HepG2 (cell line): Measurements from ENCODE around the gene SRSF1. TPM values are rescaled to one million over a fixed set of nuclear protein-coding genes. Genes with fewer than 3 reads are reported as not detected.

Experiments
- AHDC1 ChIP-seq: sonication (generic); formaldehyde crosslinking; IDR thresholded peaks from 2 replicates; pipeline ENCODE4 v1.5.1; 2020; ENCODE audit warnings: mild to moderate bottlenecking, missing genetic modification reagents, borderline replicate concordance
- ATF7-NPFF ChIP-seq: sonication (generic); formaldehyde crosslinking; IDR thresholded peaks from 2 replicates; pipeline ENCODE4 v1.8.1; 2023; ENCODE audit warnings: mild to moderate bottlenecking, low read depth, missing genetic modification reagents, moderate library complexity
- CCAR2 ChIP-seq: fragments of 200-400 bp; formaldehyde crosslinking; optimal IDR thresholded peaks from 2 replicates; pipeline ENCODE3; 2018; ENCODE audit warnings: low read depth, mild to moderate bottlenecking, low read length, moderate library complexity
- CHD2 ChIP-seq: IDR thresholded peaks from 2 replicates; pipeline ENCODE4 v1.6.1; 2011; ENCODE audit warnings: low read depth, low read length, improper control_type of control experiment
- CREB1 ChIP-seq, 2 experiments: fragments of 450-650 bp in 1 of 2; IDR thresholded peaks; 2 replicates each; pipeline ENCODE4 v1.6.1; 2016 to 2017; ENCODE audit warnings: control low read depth in 1 of 2, mild to moderate bottlenecking in 1 of 2, missing compliant biosample characterization in 1 of 2, missing genetic modification characterization in 1 of 2
- FIP1L1 ChIP-seq: fragments of 200-400 bp; formaldehyde crosslinking; IDR thresholded peaks from 2 replicates; pipeline ENCODE4 v1.6.1; 2018; ENCODE audit warnings: low read depth, mild to moderate bottlenecking, low read length, moderate library complexity, borderline replicate concordance; ENCODE audit not compliant: insufficient read depth
- FOXK1 ChIP-seq: sonication (generic); formaldehyde crosslinking; IDR thresholded peaks from 2 replicates; pipeline ENCODE4 v1.4.0; 2020; ENCODE audit warnings: low read depth, missing genetic modification reagents, borderline replicate concordance
- IKZF4 ChIP-seq: sonication (generic); formaldehyde crosslinking; IDR thresholded peaks from 2 replicates; pipeline ENCODE4 v1.5.1; 2020; ENCODE audit warnings: borderline replicate concordance, mild to moderate bottlenecking, low read depth, missing genetic modification reagents; ENCODE audit errors: not compliant biosample characterization
- MZF1 ChIP-seq: sonication (generic); formaldehyde crosslinking; IDR thresholded peaks from 2 replicates; pipeline ENCODE4 v1.8.1; 2023; ENCODE audit warnings: mild to moderate bottlenecking, missing genetic modification reagents, borderline replicate concordance
- NFIB ChIP-seq: sonication (generic); formaldehyde crosslinking; IDR thresholded peaks from 2 replicates; pipeline ENCODE4 v1.9.0; 2021; ENCODE audit warnings: missing genetic modification reagents, mild to moderate bottlenecking, borderline replicate concordance
- NR2C2 ChIP-seq: sonication (generic); formaldehyde crosslinking; IDR thresholded peaks from 2 replicates; pipeline ENCODE4 v1.4.0; 2020; ENCODE audit warnings: missing genetic modification reagents, mild to moderate bottlenecking, moderate library complexity, borderline replicate concordance
- NR2F2 ChIP-seq: IDR thresholded peaks from 2 replicates; pipeline ENCODE4 v1.6.1; 2012; ENCODE audit warnings: low read depth, inconsistent platforms, borderline replicate concordance
- SNRNP70 ChIP-seq: fragments of 200-400 bp; formaldehyde crosslinking; IDR thresholded peaks from 2 replicates; pipeline ENCODE4 v1.6.1; 2017; ENCODE audit warnings: mild to moderate bottlenecking, low read depth, low read length, moderate library complexity
- TEAD2 ChIP-seq: sonication (generic); formaldehyde crosslinking; IDR thresholded peaks from 2 replicates; pipeline ENCODE4 v1.9.0; 2021; ENCODE audit warnings: missing genetic modification reagents
- TSC22D2 ChIP-seq: sonication (generic); formaldehyde crosslinking; IDR thresholded peaks from 2 replicates; pipeline ENCODE4 v1.5.1; 2020; ENCODE audit warnings: missing genetic modification reagents, mild to moderate bottlenecking, borderline replicate concordance
- WIZ ChIP-seq: sonication (generic); formaldehyde crosslinking; IDR thresholded peaks from 2 replicates; pipeline ENCODE4 v1.5.1; 2020; ENCODE audit warnings: mild to moderate bottlenecking, missing genetic modification reagents
- ZBTB1 ChIP-seq: sonication (generic); formaldehyde crosslinking; IDR thresholded peaks from 2 replicates; pipeline ENCODE4 v1.4.0; 2020; ENCODE audit warnings: missing genetic modification reagents, borderline replicate concordance
- ZNF773 ChIP-seq: sonication (generic); formaldehyde crosslinking; IDR thresholded peaks from 2 replicates; pipeline ENCODE4 v1.4.0; 2020; ENCODE audit warnings: missing genetic modification reagents, borderline replicate concordance
- ZNF780A ChIP-seq: sonication (generic); formaldehyde crosslinking; IDR thresholded peaks from 2 replicates; pipeline ENCODE4 v1.8.0; 2022; ENCODE audit warnings: mild to moderate bottlenecking, missing genetic modification reagents, moderate library complexity
- polyA plus RNA-seq, 8 experiments: library from polyadenylated mRNA; depleted of rRNA in 3 of 8; stranded (reverse) in 7 of 8; unstranded in 1 of 8; fragments of >200 nt; fragmentation: Illumina TruSeq in 4 of 8; extraction: Trizol in 4 of 8; gene quantifications; 2 replicates each; pipeline versions ENCODE4 v1.2.1 to v1.2.3, GENCODE V29; 2011 to 2016; ENCODE audit warnings: low read depth in 4 of 8, missing spikeins in 1 of 8, mixed read lengths in 1 of 8; ENCODE audit not compliant: insufficient read depth in 1 of 8
- total RNA-seq, 5 experiments: library from RNA; depleted of rRNA; stranded (reverse); fragments of >200 nt; fragmentation: Illumina TruSeq; extraction: Trizol; gene quantifications; 2 replicates each; pipeline ENCODE4 v1.2.3, GENCODE V29; 2016; ENCODE audit warnings: low read depth in 1 of 5
- TF ChIP-seq, protein P1 (sequence below): IDR thresholded peaks from 2 replicates; pipeline ENCODE4 v1.6.1; 2012; ENCODE audit warnings: low read depth, low read length, improper control_type of control experiment

SRSF1 gene
- total and polyA plus RNA-seq, 2 of the 13 experiments (the other 11 are each of a cell fraction or from before 2014, with no cell fraction given): 142 to 445 TPM

GRCh38 chr17:58006924-58007780 lies at the start of gene SRSF1 (continued):
- TF ChIP-seq AHDC1 (CRISPR knock-in tag) (peak; percentile 84), NR2C2 (CRISPR knock-in tag) (peak; percentile 78; the same call in 1 of the 2 replicates), ZNF780A (CRISPR knock-in tag) (peak; percentile 23; the same call in 1 of the 2 replicates), CREB1 (IDR thresholded peaks at IDR 0.05) (peak; percentile 90), CREB1 (CRISPR knock-in tag; IDR thresholded peaks at IDR 0.05) (peak; percentile 95), NFIB (peak; percentile 91; the same call in 1 of the 2 replicates), ZBTB1 (CRISPR knock-in tag) (0 out of 2 replicates have a peak, but pooled peaks have one; percentile 66), FIP1L1 (peak; percentile 70; the same call in 1 of the 2 replicates), IKZF4 (CRISPR knock-in tag) (peak; percentile 93), FOXK1 (CRISPR knock-in tag) (peak; percentile 66; the same call in 1 of the 2 replicates), TEAD2 (CRISPR knock-in tag) (peak; percentile 95), ZNF773 (CRISPR knock-in tag) (no peak), SNRNP70 (no peak), ATF7-NPFF (CRISPR knock-in tag) (peak; percentile 97), TSC22D2 (CRISPR knock-in tag) (no peak; the same call in none of the 2 replicates), WIZ (CRISPR knock-in tag) (peak; percentile 70), NR2F2 (no peak), MZF1 (CRISPR knock-in tag) (0 out of 2 replicates have a peak, but pooled peaks have one; percentile 40), CCAR2 (peak; percentile 88), CHD2 (peak; percentile 85)
- TF ChIP-seq, protein P1, sequence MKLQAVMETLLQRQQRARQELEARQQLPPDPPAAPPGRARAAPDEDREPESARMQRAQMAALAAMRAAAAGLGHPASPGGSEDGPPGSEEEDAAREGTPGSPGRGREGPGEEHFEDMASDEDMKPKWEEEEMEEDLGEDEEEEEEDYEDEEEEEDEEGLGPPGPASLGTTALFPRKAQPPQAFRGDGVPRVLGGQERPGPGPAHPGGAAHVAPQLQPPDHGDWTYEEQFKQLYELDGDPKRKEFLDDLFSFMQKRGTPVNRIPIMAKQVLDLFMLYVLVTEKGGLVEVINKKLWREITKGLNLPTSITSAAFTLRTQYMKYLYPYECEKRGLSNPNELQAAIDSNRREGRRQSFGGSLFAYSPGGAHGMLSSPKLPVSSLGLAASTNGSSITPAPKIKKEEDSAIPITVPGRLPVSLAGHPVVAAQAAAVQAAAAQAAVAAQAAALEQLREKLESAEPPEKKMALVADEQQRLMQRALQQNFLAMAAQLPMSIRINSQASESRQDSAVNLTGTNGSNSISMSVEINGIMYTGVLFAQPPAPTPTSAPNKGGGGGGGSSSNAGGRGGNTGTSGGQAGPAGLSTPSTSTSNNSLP: peak; percentile 54; the same call in 1 of the 2 replicates
